CD14-positive monocyte (primary cell): ENCODE measurements around the gene HSD11B2. TPM values are rescaled to one million over a fixed set of nuclear protein-coding genes. Genes with fewer than 3 reads are reported as not detected.
A peak's percentile ranks its signal among the peaks of the same experiment; 100 is the strongest.

Source experiments
- DNase-seq, 3 donors: peaks; one replicate each; pipeline ENCODE4 v3.0.0-alpha.2; 2011 to 2022
- H2AFZ ChIP-seq: 2 replicates; pipeline ENCODE4 v1.6.0; 2012; ENCODE audit warnings: mild to moderate bottlenecking, low read depth, low read length, inconsistent platforms; ENCODE audit not compliant: insufficient read depth, poor library complexity, severe bottlenecking
- H3K27ac ChIP-seq, 2 donors: 1 replicate in 1 of 2; 2 replicates in 1 of 2; pipeline ENCODE4 v1.5.1; 2012 to 2013; ENCODE audit warnings: low read length in 2 of 2, control low read depth in 1 of 2, inconsistent platforms in 1 of 2, low read depth in 1 of 2, mild to moderate bottlenecking in 1 of 2
- H3K27me3 ChIP-seq, 2 donors: one replicate each; pipeline versions ENCODE4 v1.6.0 to v1.6.1; 2011 to 2013; ENCODE audit warnings: low read length in 2 of 2; ENCODE audit not compliant: control insufficient read depth in 2 of 2, insufficient read depth in 2 of 2
- H3K36me3 ChIP-seq, 2 donors: replicated peaks in 1 of 2; 1 replicate in 1 of 2; 2 replicates in 1 of 2; pipeline versions ENCODE4 v1.5.1 to v1.6.1; 2012 to 2013; ENCODE audit warnings: low read length in 2 of 2, control low read depth in 1 of 2, inconsistent platforms in 1 of 2, mild to moderate bottlenecking in 1 of 2; ENCODE audit not compliant: insufficient read depth in 2 of 2, control insufficient read depth in 1 of 2
- H3K4me1 ChIP-seq, 2 donors: 1 replicate in 1 of 2; 2 replicates in 1 of 2; pipeline versions ENCODE4 v1.5.1 to v1.6.1; 2012 to 2013; ENCODE audit warnings: low read length in 2 of 2, control low read depth in 1 of 2, inconsistent platforms in 1 of 2, mild to moderate bottlenecking in 1 of 2, moderate library complexity in 1 of 2; ENCODE audit not compliant: insufficient read depth in 2 of 2, control insufficient read depth in 1 of 2
- H3K4me2 ChIP-seq: replicated peaks from 2 replicates; pipeline ENCODE3; 2012; ENCODE audit warnings: low read length, moderate library complexity, mild to moderate bottlenecking; ENCODE audit not compliant: poor library complexity, severe bottlenecking; ENCODE audit errors: extremely low read depth
- H3K4me3 ChIP-seq, 3 experiments: fragments of 200-600 bp in 1 of 3; sonication (generic) in 1 of 3; replicated peaks in 1 of 3; 1 replicate in 2 of 3; 2 replicates in 1 of 3; pipeline ENCODE4 v1.5.1; 2011 to 2013; ENCODE audit warnings: low read length in 3 of 3, mild to moderate bottlenecking in 3 of 3, control low read depth in 2 of 3, low read depth in 2 of 3, inconsistent platforms in 1 of 3, moderate library complexity in 1 of 3
- H3K79me2 ChIP-seq: 2 replicates; pipeline ENCODE4 v1.6.0; 2012; ENCODE audit warnings: mild to moderate bottlenecking, control low read depth, inconsistent platforms, low read length, moderate library complexity; ENCODE audit not compliant: insufficient read depth
- H3K9ac ChIP-seq: 2 replicates; pipeline ENCODE4 v1.6.0; 2017; ENCODE audit warnings: low read length, mild to moderate bottlenecking; ENCODE audit not compliant: insufficient read depth, poor library complexity, severe bottlenecking
- H3K9me3 ChIP-seq, 2 donors: replicated peaks in 1 of 2; 1 replicate in 1 of 2; 2 replicates in 1 of 2; pipeline versions ENCODE4 v1.5.1 to v1.6.1; 2012 to 2013; ENCODE audit warnings: low read length in 2 of 2, control low read depth in 1 of 2; ENCODE audit not compliant: control insufficient read depth in 1 of 2, insufficient read depth in 1 of 2
- H4K20me1 ChIP-seq: 2 replicates; pipeline ENCODE4 v1.6.0; 2012; ENCODE audit warnings: mild to moderate bottlenecking, low read length, control low read depth, moderate library complexity; ENCODE audit not compliant: insufficient read depth
- H3K27ac Mint-ChIP-seq, 7 donors: one replicate each; pipeline ENCODE4 v1.8.0; 2020; ENCODE audit warnings: mild to moderate bottlenecking in 7 of 7, mixed read lengths in 7 of 7, moderate library complexity in 6 of 7, inconsistent platforms in 2 of 7
- H3K27me3 Mint-ChIP-seq, 3 donors: one replicate each; pipeline ENCODE4 v1.8.0; 2021 to 2022; ENCODE audit warnings: low read depth in 3 of 3, mild to moderate bottlenecking in 3 of 3, mixed read lengths in 3 of 3, moderate library complexity in 3 of 3, inconsistent platforms in 1 of 3
- H3K36me3 Mint-ChIP-seq, 2 donors: one replicate each; pipeline ENCODE4 v1.8.0; 2020; ENCODE audit warnings: mixed read lengths in 2 of 2, inconsistent platforms in 1 of 2, mild to moderate bottlenecking in 1 of 2
- H3K4me1 Mint-ChIP-seq: one replicate; pipeline ENCODE4 v1.8.0; 2020; ENCODE audit warnings: mild to moderate bottlenecking, mixed read lengths
- H3K4me3 Mint-ChIP-seq, 2 donors: one replicate each; pipeline ENCODE4 v1.8.0; 2020; ENCODE audit warnings: mild to moderate bottlenecking in 2 of 2, mixed read lengths in 2 of 2, moderate library complexity in 1 of 2
- H3K9me3 Mint-ChIP-seq, 7 donors: one replicate each; pipeline ENCODE4 v1.8.0; 2020 to 2022; ENCODE audit warnings: mixed read lengths in 7 of 7, mild to moderate bottlenecking in 6 of 7, moderate library complexity in 6 of 7, inconsistent platforms in 2 of 7
- CTCF ChIP-seq: fragments of 200-600 bp; IDR thresholded peaks from one replicate; pipeline ENCODE4 v1.8.0; 2022; ENCODE audit warnings: antibody characterized with exemption, mild to moderate bottlenecking
- WGBS: methylation state at CpG from one replicate; pipeline ENCODE4 v1.1.5; 2013; ENCODE audit warnings: missing lambda C conversion rate; ENCODE audit not compliant: insufficient coverage; 5-methylcytosine and 5-hydroxymethylcytosine counted together
- intact Hi-C, 2 donors: fragments of 100-400 bp; cut with micrococcal nuclease; formaldehyde crosslinking; loops; one replicate each; pipeline versions ENCODE4 v1.15.0 to v1.15.1; 2023
- polyA plus RNA-seq, 3 donors: library from polyadenylated mRNA; depleted of rRNA in 1 of 3; unstranded in 2 of 3; stranded (reverse) in 1 of 3; fragments of 300-500 nt in 2 of 3; fragments of >200 nt in 1 of 3; fragmentation: Illumina TruSeq in 2 of 3; gene quantifications; 1 replicate in 2 of 3; 2 replicates in 1 of 3; pipeline ENCODE4 v1.2.3, GENCODE V29; 2012 to 2021

Gene HSD11B2
- polyA plus RNA-seq, 3 donors: not detected

GRCh38 chr16:67426022-67426421 is 4.9 kb upstream of the HSD11B2 start:
- Histone ChIP-seq H4K20me1 (peaks cover 25% of the 10 kb centered on the region), H3K36me3 (no peaks in the 10 kb centered on the region), H3K4me3 (no peak overlapping the region), H3K9me3 (peaks cover 0 to 9% of the 10 kb centered on the region in 2 donors), H3K27ac (no peak overlapping the region), H3K9ac (no peak overlapping the region), H3K79me2 (no peaks in the 10 kb centered on the region), H3K4me2 (no peak overlapping the region), H3K4me1 (peaks cover 7 to 8% of the 10 kb centered on the region in 2 donors), H2AFZ (no peak overlapping the region), H3K27me3 (peaks cover 19 to 44% of the 10 kb centered on the region in 2 donors)
- no peak for DNase-seq
- Mint-ChIP-seq H3K27ac (no peak overlapping the region), H3K27me3 (peaks cover 39 to 61% (median 43%) of the 10 kb centered on the region in 3 donors), H3K4me3 (no peak overlapping the region), H3K9me3 (peaks cover 0 to 14% (median 1%) of the 10 kb centered on the region in 7 donors), H3K36me3 (peaks cover 4 to 5% of the 10 kb centered on the region in 2 donors), H3K4me1 (peaks cover 5% of the 10 kb centered on the region)
- intact Hi-C loops: loop anchor here in 1 of 2 donors (5.0 kb wide), 1 partner anchor 41 kb away; no protein-coding TSS in a partner anchor
- 88% methylated on average over 4 of the region's 7 CpGs for WGBS
- TF ChIP-seq CTCF: no peak

GRCh38 chr16:67426950-67427349 is 4.0 kb upstream of the HSD11B2 start:
- peak overlapping the region in 1 of 7 donors; percentile 39 for H3K27ac Mint-ChIP-seq
- no peak overlapping the region for H3K9ac ChIP-seq
- no peaks in the 10 kb centered on the region for H3K36me3 ChIP-seq
- H3K4me1 ChIP-seq: peaks cover 13 to 16% of the 10 kb centered on the region in 2 donors
- WGBS: 82% methylated on average over 7 of the region's 7 CpGs
- peaks cover 19 to 50% of the 10 kb centered on the region in 2 donors for H3K27me3 ChIP-seq
- H3K27me3 Mint-ChIP-seq: peaks cover 45 to 68% (median 48%) of the 10 kb centered on the region in 3 donors
- H3K4me3 ChIP-seq: no peak overlapping the region
- H2AFZ ChIP-seq: no peak overlapping the region
- H3K79me2 ChIP-seq: no peaks in the 10 kb centered on the region
- H3K27ac ChIP-seq: no peak overlapping the region
- intact Hi-C loops: loop anchor here in 1 of 2 donors (5.0 kb wide), 1 partner anchor 40 kb away; no protein-coding TSS in a partner anchor
- H4K20me1 ChIP-seq: peaks cover 32% of the 10 kb centered on the region
- no peak for DNase-seq
- no peak overlapping the region for H3K4me3 Mint-ChIP-seq
- H3K9me3 Mint-ChIP-seq: peaks cover 0 to 18% (median 3%) of the 10 kb centered on the region in 7 donors
- peaks cover 11% of the 10 kb centered on the region for H3K4me1 Mint-ChIP-seq
- H3K4me2 ChIP-seq: no peak overlapping the region
- peaks cover 0 to 9% of the 10 kb centered on the region in 2 donors for H3K9me3 ChIP-seq
- peaks cover 4 to 5% of the 10 kb centered on the region in 2 donors for H3K36me3 Mint-ChIP-seq
- no peak for TF ChIP-seq CTCF
